Superior temporal gyrus (tissue), 1 donor: ENCODE results near the gene TMEM184B.

Experiments
- DNase-seq: peaks from one replicate; pipeline ENCODE4 v3.0.0-alpha.2; 2016; ENCODE audit errors: extremely low spot score

The TMEM184B gene

GRCh38 chr22:38205261-38206128 is 67.3 kb downstream of the TMEM184B start:
- no peak for DNase-seq

- no peak for DNase-seq
Observed at GRCh38 chr22:38204784-38205183, 68.0 kb downstream of the TMEM184B start.

GRCh38 chr22:38203855-38204514 is 68.8 kb downstream of the TMEM184B start:
- DNase-seq: no peak

- DNase-seq: no peak
Observed at GRCh38 chr22:38203090-38203810, 69.6 kb downstream of the TMEM184B start.

- no peak for DNase-seq
Observed at GRCh38 chr22:38202437-38203089, 70.2 kb downstream of the TMEM184B start.

GRCh38 chr22:38201711-38202436 is 70.9 kb downstream of the TMEM184B start, which contains the start of gene MAFF:
MAFF (plus strand) TSS chr22:38201994; CDS start chr22:38213854, 11,860 bp downstream.
- DNase-seq: peak; percentile 93

GRCh38 chr22:38201371-38201710 is 71.5 kb downstream of the TMEM184B start:
- DNase-seq: no peak

- DNase-seq: no peak
Observed at GRCh38 chr22:38199826-38200559, 72.8 kb downstream of the TMEM184B start.

GRCh38 chr22:38196791-38197419 is 75.9 kb downstream of the TMEM184B start:
- no peak for DNase-seq

- no peak for DNase-seq
Observed at GRCh38 chr22:38193580-38193979, 79.2 kb downstream of the TMEM184B start.

- no peak for DNase-seq
Observed at GRCh38 chr22:38192475-38192863, 80.3 kb downstream of the TMEM184B start.

- DNase-seq: no peak
Observed at GRCh38 chr22:38191731-38192474, 80.9 kb downstream of the TMEM184B start.

GRCh38 chr22:38191055-38191454 is 81.8 kb downstream of the TMEM184B start:
- DNase-seq: no peak

GRCh38 chr22:38190581-38190980 is 82.2 kb downstream of the TMEM184B start:
- DNase-seq: no peak

- DNase-seq: no peak
Observed at GRCh38 chr22:38189104-38189503, 83.7 kb downstream of the TMEM184B start.

GRCh38 chr22:38187413-38188212 is 85.2 kb downstream of the TMEM184B start:
- no peak for DNase-seq

GRCh38 chr22:38186429-38186828 is 86.4 kb downstream of the TMEM184B start:
- no peak for DNase-seq

GRCh38 chr22:38184788-38185187 is 88.0 kb downstream of the TMEM184B start:
- no peak for DNase-seq
